ENCODE measurements around the gene LRCH1. TPM values are rescaled to one million over a fixed set of nuclear protein-coding genes. Genes with fewer than 3 reads are reported as not detected.

Gene LRCH1
- total and polyA plus RNA-seq, 4 donors: 2.6 to 6.6 (median 3.4) TPM

GRCh38 chr13:46624821-46625220 is 71.9 kb downstream of the LRCH1 start:
- 96% methylated on average over 4 of the region's 4 CpGs for whole genome bisulfite sequencing
- Histone ChIP-seq H3K9ac (ENCODE audit: low read depth in 1 of 2, low read length in 2 of 2) (no peak overlapping the region), H3K27me3 (ENCODE audit: control insufficient read depth in 4 of 4, insufficient read depth in 4 of 4, low read length in 3 of 4) (no peaks in the 10 kb centered on the region), H3K9me3 (ENCODE audit: control insufficient read depth in 4 of 4, low read length in 3 of 4) (no peaks in the 10 kb centered on the region), H3K4me1 (ENCODE audit: control insufficient read depth in 4 of 4, insufficient read depth in 4 of 4, low read length in 3 of 4) (peaks cover 5 to 32% (median 25%) of the 10 kb centered on the region in 4 donors), H3K27ac (ENCODE audit: low read depth in 1 of 2, low read length in 2 of 2) (no peak overlapping the region), H3K4me3 (ENCODE audit: low read depth in 1 of 3, low read length in 3 of 3) (no peak overlapping the region), H3K36me3 (ENCODE audit: control insufficient read depth in 4 of 4, insufficient read depth in 3 of 4, low read depth in 1 of 4, low read length in 3 of 4) (no peaks in the 10 kb centered on the region)
- no peak for DNase-seq (ENCODE audit: low spot score)
- TF ChIP-seq ZBTB33 (IDR thresholded peaks at IDR 0.05) (no peak), CTCF (IDR thresholded peaks at IDR 0.05; ENCODE audit: low read depth, low read length, missing input control) (no peak), YY1 (IDR thresholded peaks at IDR 0.05) (no peak), MAX (IDR thresholded peaks at IDR 0.05) (no peak), HNF4A (conservative IDR thresholded peaks at IDR 0.05) (no peak), ATF3 (IDR thresholded peaks at IDR 0.05) (no peak), NR2F2 (IDR thresholded peaks at IDR 0.05) (no peak), EGR1 (IDR thresholded peaks at IDR 0.05; ENCODE audit: low read depth in 2 of 2) (no peak), HNF4G (IDR thresholded peaks at IDR 0.05) (no peak)

GRCh38 chr13:46627462-46627861 is 74.5 kb downstream of the LRCH1 start:
- Histone ChIP-seq H3K27ac (ENCODE audit: low read depth in 1 of 2, low read length in 2 of 2) (no peak overlapping the region), H3K9me3 (ENCODE audit: control insufficient read depth in 4 of 4, low read length in 3 of 4) (no peaks in the 10 kb centered on the region), H3K4me3 (ENCODE audit: low read depth in 1 of 3, low read length in 3 of 3) (no peak overlapping the region), H3K9ac (ENCODE audit: low read depth in 1 of 2, low read length in 2 of 2) (no peak overlapping the region), H3K27me3 (ENCODE audit: control insufficient read depth in 4 of 4, insufficient read depth in 4 of 4, low read length in 3 of 4) (no peaks in the 10 kb centered on the region), H3K36me3 (ENCODE audit: control insufficient read depth in 4 of 4, insufficient read depth in 3 of 4, low read depth in 1 of 4, low read length in 3 of 4) (no peaks in the 10 kb centered on the region), H3K4me1 (ENCODE audit: control insufficient read depth in 4 of 4, insufficient read depth in 4 of 4, low read length in 3 of 4) (peaks cover 2 to 13% (median 6%) of the 10 kb centered on the region in 4 donors)
- DNase-seq (ENCODE audit: low spot score): no peak
- WGBS: 79% methylated on average over 4 of the region's 4 CpGs
- TF ChIP-seq GABPA (IDR thresholded peaks at IDR 0.05 in 1 of 2, conservative IDR thresholded peaks at IDR 0.05 in 1 of 2) (no peak), NR2F2 (IDR thresholded peaks at IDR 0.05) (no peak), ATF3 (IDR thresholded peaks at IDR 0.05) (no peak), EGR1 (IDR thresholded peaks at IDR 0.05; ENCODE audit: low read depth in 2 of 2) (no peak), SP1 (IDR thresholded peaks at IDR 0.05) (no peak), FOXA2 (IDR thresholded peaks at IDR 0.05) (no peak), CTCF (IDR thresholded peaks at IDR 0.05; ENCODE audit: low read depth, low read length, missing input control) (no peak), YY1 (IDR thresholded peaks at IDR 0.05) (no peak), HNF4G (IDR thresholded peaks at IDR 0.05) (no peak), FOXA1 (IDR thresholded peaks at IDR 0.05) (no peak), RAD21 (IDR thresholded peaks at IDR 0.05) (no peak), ZBTB33 (IDR thresholded peaks at IDR 0.05) (no peak), TAF1 (conservative IDR thresholded peaks at IDR 0.05) (no peak), RXRA (IDR thresholded peaks at IDR 0.05) (no peak), REST (IDR thresholded peaks at IDR 0.05) (no peak)
